ENCODE results near the gene STAT6. TPM values are rescaled to one million over a fixed set of nuclear protein-coding genes. Genes with fewer than 3 reads are reported as not detected.

STAT6 gene
- total and polyA plus RNA-seq, 3 experiments from 2014 or later: 82.8 to 265 (median 262) TPM

GRCh38 chr12:57099766-57100165 is 11.4 kb downstream of the STAT6 start:
- CTCF ChIA-PET: interaction anchor here (1.3 to 14.7 kb wide), 4 partner anchors 8 to 30 kb away, joined by 3 to 195 read pairs (median 4); partner anchors contain the start of genes NEMP1 and STAT6

GRCh38 chr12:57099047-57099714 is 12.0 kb downstream of the STAT6 start:
- H3K4me1 ChIP-seq (ENCODE audit: insufficient read depth, low read length): peaks cover 14% of the 10 kb centered on the region
- Mint-ChIP-seq H3K36me3 (peaks cover 0 to 81% (median 2%) of the 10 kb centered on the region in 3 donors), H3K4me1 (peaks cover 13 to 36% (median 15%) of the 10 kb centered on the region in 3 donors), H3K9me3 (no peaks in the 10 kb centered on the region), H3K4me3 (no peak overlapping the region), H3K27ac (peak overlapping the region; percentile 35 to 93 (median 74)), H3K27me3 (no peaks in the 10 kb centered on the region)
- POLR2A ChIA-PET: interaction anchor here (0.9 to 2.8 kb wide), 2 partner anchors 12 to 25 kb away, joined by 3 to 13 read pairs; partner anchors contain the start of gene STAT6
- no peaks in the 10 kb centered on the region for H3K27me3 ChIP-seq (ENCODE audit: insufficient read depth, low read length, poor library complexity, severe bottlenecking)
- peaks cover 48% of the 10 kb centered on the region for H3K36me3 ChIP-seq (ENCODE audit: insufficient read depth, low read length)
- H3K9me3 ChIP-seq (ENCODE audit: low read length): no peaks in the 10 kb centered on the region
- CTCF ChIA-PET: interaction anchor here (1.3 to 14.7 kb wide), 5 partner anchors 8 to 30 kb away, joined by 3 to 195 read pairs (median 4); partner anchors contain the start of genes NEMP1 and STAT6
- no peak overlapping the region for H3K4me3 ChIP-seq (ENCODE audit: low read length)
- no peak for DNase-seq
- no peak overlapping the region for H3K27ac ChIP-seq (ENCODE audit: low read depth, low read length)

More at GRCh38 chr12:57099766-57100165, 11.4 kb downstream of the STAT6 start:
- DNase-seq: no peak
- Histone ChIP-seq H3K27me3 (ENCODE audit: insufficient read depth, low read length, poor library complexity, severe bottlenecking) (no peaks in the 10 kb centered on the region), H3K36me3 (ENCODE audit: insufficient read depth, low read length) (peaks cover 54% of the 10 kb centered on the region), H3K4me1 (ENCODE audit: insufficient read depth, low read length) (peaks cover 11% of the 10 kb centered on the region), H3K9me3 (ENCODE audit: low read length) (no peaks in the 10 kb centered on the region), H3K27ac (ENCODE audit: low read depth, low read length) (no peak overlapping the region), H3K4me3 (ENCODE audit: low read length) (no peak overlapping the region)
- peaks cover 13 to 32% (median 13%) of the 10 kb centered on the region in 3 donors for H3K4me1 Mint-ChIP-seq
- no peak overlapping the region for H3K4me3 Mint-ChIP-seq
- no peaks in the 10 kb centered on the region for H3K9me3 Mint-ChIP-seq
- H3K27ac Mint-ChIP-seq: peak overlapping the region in 5 of 8 donors; percentile 39 to 93 (median 63)
- no peaks in the 10 kb centered on the region for H3K27me3 Mint-ChIP-seq
- POLR2A ChIA-PET: interaction anchor here (2.8 kb wide), 1 partner anchor 12 kb away, joined by 13 read pairs; the partner anchor contains the start of gene STAT6
- peaks cover 0 to 82% (median 3%) of the 10 kb centered on the region in 3 donors for H3K36me3 Mint-ChIP-seq

- Mint-ChIP-seq H3K27ac (peak overlapping the region in 6 of 8 donors; percentile 26 to 93 (median 36)), H3K9me3 (no peaks in the 10 kb centered on the region), H3K4me3 (no peak overlapping the region), H3K4me1 (peaks cover 17 to 35% (median 18%) of the 10 kb centered on the region in 3 donors), H3K36me3 (peaks cover 0 to 78% (median 2%) of the 10 kb centered on the region in 3 donors), H3K27me3 (no peaks in the 10 kb centered on the region)
- ChIA-PET CTCF (interaction anchor here (1.3 to 14.7 kb wide), 5 partner anchors 9 to 29 kb away, joined by 3 to 195 read pairs (median 4); partner anchors contain the start of genes NEMP1 and STAT6), POLR2A (interaction anchor here (0.9 to 2.8 kb wide), 3 partner anchors 10 to 25 kb away, joined by 3 to 13 read pairs (median 4); partner anchors contain the start of gene STAT6)
- H3K4me1 ChIP-seq (ENCODE audit: insufficient read depth, low read length): peaks cover 21% of the 10 kb centered on the region
- H3K4me3 ChIP-seq (ENCODE audit: low read length): no peak overlapping the region
- H3K27me3 ChIP-seq (ENCODE audit: insufficient read depth, low read length, poor library complexity, severe bottlenecking): no peaks in the 10 kb centered on the region
- no peaks in the 10 kb centered on the region for H3K9me3 ChIP-seq (ENCODE audit: low read length)
- peaks cover 41% of the 10 kb centered on the region for H3K36me3 ChIP-seq (ENCODE audit: insufficient read depth, low read length)
- DNase-seq: no peak
- H3K27ac ChIP-seq (ENCODE audit: low read depth, low read length): no peak overlapping the region
Measured at GRCh38 chr12:57098546-57098945, 12.6 kb downstream of the STAT6 start.

GRCh38 chr12:57097554-57097835 is 13.7 kb downstream of the STAT6 start:
- Histone ChIP-seq H3K4me3 (ENCODE audit: low read length) (no peak overlapping the region), H3K27ac (ENCODE audit: low read depth, low read length) (peak overlapping the region; percentile 24), H3K36me3 (ENCODE audit: insufficient read depth, low read length) (peaks cover 45% of the 10 kb centered on the region), H3K27me3 (ENCODE audit: insufficient read depth, low read length, poor library complexity, severe bottlenecking) (no peaks in the 10 kb centered on the region), H3K9me3 (ENCODE audit: low read length) (no peaks in the 10 kb centered on the region), H3K4me1 (ENCODE audit: insufficient read depth, low read length) (peaks cover 27% of the 10 kb centered on the region)
- H3K27me3 Mint-ChIP-seq: no peaks in the 10 kb centered on the region
- H3K27ac Mint-ChIP-seq: peak overlapping the region in 1 of 8 donors; percentile 71
- H3K4me1 Mint-ChIP-seq: peaks cover 22 to 46% (median 24%) of the 10 kb centered on the region in 3 donors
- ChIA-PET POLR2A (interaction anchor here (0.9 to 2.8 kb wide), 4 partner anchors 11 to 21 kb away, joined by 3 to 13 read pairs (median 4); partner anchors contain the start of gene STAT6), CTCF (interaction anchor here (1.3 to 14.7 kb wide), 3 partner anchors 10 to 28 kb away, joined by 3 to 195 read pairs (median 4); partner anchors contain the start of gene STAT6)
- H3K4me3 Mint-ChIP-seq: no peak overlapping the region
- DNase-seq: no peak
- peaks cover 0 to 84% (median 2%) of the 10 kb centered on the region in 3 donors for H3K36me3 Mint-ChIP-seq
- H3K9me3 Mint-ChIP-seq: no peaks in the 10 kb centered on the region

DNA sequence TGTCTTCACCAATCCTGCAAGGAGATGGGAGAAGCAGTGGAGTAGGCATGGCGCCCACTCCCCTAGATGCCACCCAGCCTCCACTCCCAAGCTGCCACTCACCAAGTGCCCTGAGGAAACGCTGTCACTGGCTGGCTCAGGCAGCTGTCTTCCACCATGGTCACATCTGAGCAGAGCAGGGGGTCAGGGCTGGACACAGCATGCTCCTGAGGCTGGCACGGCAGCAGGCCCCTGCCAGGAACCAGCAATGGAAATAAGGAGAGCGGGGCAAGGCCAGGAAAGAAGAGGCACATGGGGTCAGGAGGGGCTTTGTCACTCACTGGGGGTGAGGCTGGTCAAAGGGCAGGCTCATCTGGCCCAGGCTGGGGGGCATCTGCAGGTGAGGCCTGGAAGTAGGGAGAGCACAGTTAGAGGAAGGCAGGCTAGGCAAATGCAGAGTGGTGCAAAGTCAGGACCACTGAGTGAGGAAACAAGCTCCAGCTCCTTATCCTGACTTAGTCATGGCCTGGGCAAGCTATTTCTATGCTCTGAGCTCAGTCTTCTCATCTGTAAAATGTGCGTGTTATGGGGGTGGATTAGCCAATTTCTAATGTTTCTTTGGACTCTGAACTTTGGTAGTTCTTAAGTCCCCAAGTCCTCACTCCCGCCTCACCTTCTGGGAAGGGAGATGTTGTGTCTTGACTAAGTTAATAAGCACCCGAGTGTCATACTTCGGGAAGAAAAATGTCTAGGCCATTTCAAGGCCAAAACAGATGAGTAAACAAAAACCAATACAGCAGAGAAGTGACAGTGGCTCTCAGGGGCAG is 14.2 kb downstream of the STAT6 start:
- no peaks in the 10 kb centered on the region for H3K27me3 ChIP-seq (ENCODE audit: insufficient read depth, low read length, poor library complexity, severe bottlenecking)
- no peak overlapping the region for H3K4me3 ChIP-seq (ENCODE audit: low read length)
- DNase-seq: no peak
- no peak overlapping the region for H3K4me3 Mint-ChIP-seq
- H3K27ac ChIP-seq (ENCODE audit: low read depth, low read length): peak overlapping the region; percentile 24
- H3K27ac Mint-ChIP-seq: peak overlapping the region in 4 of 8 donors; percentile 51 to 83 (median 68)
- peaks cover 50% of the 10 kb centered on the region for H3K36me3 ChIP-seq (ENCODE audit: insufficient read depth, low read length)
- H3K4me1 Mint-ChIP-seq: peaks cover 20 to 47% (median 21%) of the 10 kb centered on the region in 3 donors
- peaks cover 24% of the 10 kb centered on the region for H3K4me1 ChIP-seq (ENCODE audit: insufficient read depth, low read length)
- ChIA-PET POLR2A (interaction anchor here (0.9 to 10.9 kb wide), 5 partner anchors 10 to 20 kb away, joined by 3 to 131 read pairs (median 6); partner anchors contain the start of gene STAT6), CTCF (interaction anchor here (1.4 to 14.7 kb wide), 2 partner anchors 10 to 28 kb away, joined by 4 to 195 read pairs; partner anchors contain the start of gene STAT6)
- no peaks in the 10 kb centered on the region for H3K9me3 Mint-ChIP-seq
- peaks cover 0 to 84% (median 2%) of the 10 kb centered on the region in 3 donors for H3K36me3 Mint-ChIP-seq
- no peaks in the 10 kb centered on the region for H3K9me3 ChIP-seq (ENCODE audit: low read length)
- H3K27me3 Mint-ChIP-seq: no peaks in the 10 kb centered on the region

GRCh38 chr12:57096099-57096572 is 15.0 kb downstream of the STAT6 start:
- Mint-ChIP-seq H3K27ac (peak overlapping the region in 6 of 8 donors; percentile 32 to 71 (median 60)), H3K36me3 (peaks cover 0 to 88% (median 2%) of the 10 kb centered on the region in 3 donors), H3K27me3 (no peaks in the 10 kb centered on the region), H3K4me1 (peaks cover 18 to 53% (median 23%) of the 10 kb centered on the region in 3 donors), H3K4me3 (no peak overlapping the region), H3K9me3 (no peaks in the 10 kb centered on the region)
- Histone ChIP-seq H3K4me1 (ENCODE audit: insufficient read depth, low read length) (peaks cover 25% of the 10 kb centered on the region), H3K27ac (ENCODE audit: low read depth, low read length) (no peak overlapping the region), H3K4me3 (ENCODE audit: low read length) (no peak overlapping the region), H3K27me3 (ENCODE audit: insufficient read depth, low read length, poor library complexity, severe bottlenecking) (no peaks in the 10 kb centered on the region), H3K36me3 (ENCODE audit: insufficient read depth, low read length) (peaks cover 57% of the 10 kb centered on the region), H3K9me3 (ENCODE audit: low read length) (no peaks in the 10 kb centered on the region)
- DNase-seq: no peak
- POLR2A ChIA-PET: interaction anchor here (0.5 to 10.9 kb wide), 3 partner anchors 9 to 19 kb away, joined by 5 to 131 read pairs (median 6); partner anchors contain the start of gene STAT6
- CTCF ChIA-PET: interaction anchor here (0.9 to 14.7 kb wide), 3 partner anchors 11 to 33 kb away, joined by 3 to 195 read pairs (median 3); partner anchors contain the start of gene STAT6

DNA sequence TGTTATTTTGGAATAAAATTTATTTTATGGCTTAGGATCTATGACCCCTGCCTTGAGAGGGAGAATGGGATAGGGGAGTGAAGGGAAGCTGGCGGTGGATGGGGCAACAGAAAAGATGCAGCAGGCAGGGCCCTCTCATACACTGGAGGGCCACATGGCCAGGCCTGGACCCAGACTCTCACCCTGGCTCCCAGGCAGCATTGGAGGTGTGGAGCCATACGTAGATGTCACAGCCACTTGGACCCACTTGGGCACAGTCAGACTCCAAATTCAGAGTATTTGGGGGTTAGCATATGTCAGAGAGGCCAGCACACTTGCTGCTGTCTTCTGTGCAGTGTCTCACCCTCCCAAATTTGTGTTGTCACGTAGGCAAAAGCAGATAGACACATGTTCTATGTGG is 15.7 kb downstream of the STAT6 start:
- Histone ChIP-seq H3K4me1 (ENCODE audit: insufficient read depth, low read length) (peaks cover 32% of the 10 kb centered on the region), H3K27me3 (ENCODE audit: insufficient read depth, low read length, poor library complexity, severe bottlenecking) (no peaks in the 10 kb centered on the region), H3K4me3 (ENCODE audit: low read length) (no peak overlapping the region), H3K9me3 (ENCODE audit: low read length) (no peaks in the 10 kb centered on the region), H3K36me3 (ENCODE audit: insufficient read depth, low read length) (peaks cover 59% of the 10 kb centered on the region), H3K27ac (ENCODE audit: low read depth, low read length) (no peak overlapping the region)
- ChIA-PET CTCF (interaction anchor here (0.9 to 14.7 kb wide), 3 partner anchors 12 to 33 kb away, joined by 3 to 195 read pairs (median 3); partner anchors contain the start of gene STAT6), POLR2A (interaction anchor here (1.6 to 10.9 kb wide), 2 partner anchors 8 to 15 kb away, joined by 6 to 131 read pairs; partner anchors contain the start of gene STAT6)
- H3K36me3 Mint-ChIP-seq: peaks cover 0 to 92% (median 2%) of the 10 kb centered on the region in 3 donors
- no peaks in the 10 kb centered on the region for H3K27me3 Mint-ChIP-seq
- peak overlapping the region in 1 of 7 donors; percentile 17 for H3K4me3 Mint-ChIP-seq
- H3K9me3 Mint-ChIP-seq: no peaks in the 10 kb centered on the region
- H3K4me1 Mint-ChIP-seq: peaks cover 22 to 60% (median 28%) of the 10 kb centered on the region in 3 donors
- peak overlapping the region in 5 of 8 donors; percentile 48 to 95 (median 57) for H3K27ac Mint-ChIP-seq
- no peak for DNase-seq

All from CD8-positive, alpha-beta memory T cell (primary cell).